Urinary bladder (tissue), 4 donors: ENCODE measurements around the gene DYNC2H1. TPM values are rescaled to one million over a fixed set of nuclear protein-coding genes. Genes with fewer than 3 reads are reported as not detected.

Experiments used
- DNase-seq: peaks from one replicate; pipeline ENCODE4 v3.0.0-alpha.2; 2015; ENCODE audit errors: extremely low spot score
- H3K27ac ChIP-seq: one replicate; pipeline ENCODE4 v1.5.1; 2013; ENCODE audit warnings: low read depth, mild to moderate bottlenecking, moderate library complexity
- H3K36me3 ChIP-seq: one replicate; pipeline ENCODE4 v1.6.1; 2013; ENCODE audit warnings: mild to moderate bottlenecking, moderate library complexity; ENCODE audit not compliant: insufficient read depth
- H3K4me1 ChIP-seq: one replicate; pipeline ENCODE4 v1.6.1; 2013; ENCODE audit warnings: mild to moderate bottlenecking, moderate library complexity; ENCODE audit not compliant: insufficient read depth
- H3K4me3 ChIP-seq: one replicate; pipeline ENCODE4 v1.5.1; 2013; ENCODE audit warnings: low read depth, low read length
- WGBS: extraction: QIAGEN DNeasy Blood & Tissue Kit; methylation state at CpG from one replicate; pipeline ENCODE4 v1.1.7; 2013; 5-methylcytosine and 5-hydroxymethylcytosine counted together
- polyA plus RNA-seq: library from polyadenylated mRNA; stranded (reverse); fragments of 200-250 nt; gene quantifications from one replicate; pipeline ENCODE4 v1.2.3, GENCODE V29; 2013
- total RNA-seq: library from RNA; depleted of rRNA; stranded (reverse); fragments of >200 nt; gene quantifications from one replicate; pipeline ENCODE4 v1.2.3, GENCODE V29; 2014
- donor health status: healthy with polysubstance abuse.
- donor health status: healthy.

The DYNC2H1 gene
- total and polyA plus RNA-seq, 2 donors: 12.8 to 91.8 TPM

DNA sequence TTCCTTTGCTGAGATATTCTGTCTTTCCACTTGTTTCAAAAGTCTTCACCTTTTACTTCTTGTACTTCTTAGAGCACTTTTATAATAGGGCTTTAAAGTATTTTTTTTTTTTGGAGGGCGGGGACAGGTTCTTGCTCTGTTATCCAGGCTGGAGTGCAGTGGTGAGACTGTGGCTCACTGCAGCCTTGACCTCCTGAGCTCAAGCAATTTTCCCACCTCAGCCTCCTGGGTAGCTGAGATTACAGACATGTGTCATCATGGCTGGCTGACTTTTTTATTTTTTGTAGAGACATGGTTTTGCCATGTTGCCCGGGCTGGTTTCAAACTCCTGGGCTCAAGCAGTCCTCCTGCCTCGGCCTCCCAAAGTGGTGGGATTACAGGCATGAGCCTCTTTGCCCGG lies 57.9 kb downstream of the DYNC2H1 start:
- 96% methylated on average over 4 of the region's 4 CpGs for WGBS
- no peak overlapping the region for H3K27ac ChIP-seq
- no peak overlapping the region for H3K4me3 ChIP-seq
- no peaks in the 10 kb centered on the region for H3K36me3 ChIP-seq
- H3K4me1 ChIP-seq: no peaks in the 10 kb centered on the region
- DNase-seq: no peak

GRCh38 chr11:103170865-103171264 lies 61.6 kb downstream of the DYNC2H1 start:
- H3K27ac ChIP-seq: no peak overlapping the region
- no peak for DNase-seq
- H3K36me3 ChIP-seq: no peaks in the 10 kb centered on the region
- no peaks in the 10 kb centered on the region for H3K4me1 ChIP-seq
- WGBS: 91% methylated on average over 4 of the region's 4 CpGs
- H3K4me3 ChIP-seq: no peak overlapping the region

GRCh38 chr11:103175461-103176129 lies 66.4 kb downstream of the DYNC2H1 start:
- Histone ChIP-seq H3K4me3 (no peak overlapping the region), H3K36me3 (no peaks in the 10 kb centered on the region), H3K27ac (no peak overlapping the region), H3K4me1 (no peaks in the 10 kb centered on the region)
- 86% methylated on average over 2 of the region's 2 CpGs for WGBS
- DNase-seq: no peak

DNA sequence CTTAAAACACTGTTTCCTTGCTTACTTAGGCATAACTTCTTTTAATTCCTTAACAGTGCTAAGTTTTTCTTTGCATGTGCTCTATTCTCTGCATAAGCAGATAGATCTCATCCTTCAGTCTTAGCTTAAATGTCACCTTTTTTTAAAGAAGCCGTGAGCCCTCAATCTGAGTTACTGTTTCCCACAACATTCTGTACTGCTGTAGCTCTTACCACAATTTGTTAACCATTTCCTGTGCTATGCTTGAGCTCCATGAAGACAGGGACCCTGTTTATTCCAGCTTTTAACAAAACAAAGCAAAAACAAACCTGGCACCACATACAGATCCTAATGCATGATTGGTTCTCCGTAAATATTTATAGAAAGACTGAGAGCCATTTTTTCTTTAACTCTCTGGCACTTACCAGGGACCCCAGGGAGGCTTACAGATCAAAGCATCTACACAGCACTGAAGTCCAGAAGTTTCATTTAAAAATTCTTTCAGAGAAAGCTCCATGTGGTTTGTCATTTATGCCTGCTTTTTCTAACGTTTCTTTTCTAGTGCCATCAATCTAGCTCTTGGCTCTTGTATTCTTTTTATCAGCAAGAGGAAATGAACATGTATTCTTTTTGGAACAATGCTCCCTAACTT lies 74.9 kb downstream of the DYNC2H1 start:
- H3K27ac ChIP-seq: no peak overlapping the region
- H3K4me1 ChIP-seq: no peaks in the 10 kb centered on the region
- 29% methylated on average over 3 of the region's 3 CpGs for whole genome bisulfite sequencing
- H3K4me3 ChIP-seq: no peak overlapping the region
- peaks cover 2% of the 10 kb centered on the region for H3K36me3 ChIP-seq
- DNase-seq: no peak

- H3K36me3 ChIP-seq: peaks cover 4% of the 10 kb centered on the region
- no peak overlapping the region for H3K27ac ChIP-seq
- no peak overlapping the region for H3K4me3 ChIP-seq
- H3K4me1 ChIP-seq: no peaks in the 10 kb centered on the region
- 49% methylated on average over 3 of the region's 3 CpGs for WGBS
- no peak for DNase-seq
Measured at GRCh38 chr11:103202048-103202651, 92.9 kb downstream of the DYNC2H1 start.

GRCh38 chr11:103210543-103210942 lies 101.3 kb downstream of the DYNC2H1 start:
- Histone ChIP-seq H3K4me1 (no peaks in the 10 kb centered on the region), H3K27ac (no peak overlapping the region), H3K4me3 (no peak overlapping the region), H3K36me3 (peaks cover 1% of the 10 kb centered on the region)
- no peak for DNase-seq
- 90% methylated on average over 1 of the region's 1 CpG for WGBS

DNA sequence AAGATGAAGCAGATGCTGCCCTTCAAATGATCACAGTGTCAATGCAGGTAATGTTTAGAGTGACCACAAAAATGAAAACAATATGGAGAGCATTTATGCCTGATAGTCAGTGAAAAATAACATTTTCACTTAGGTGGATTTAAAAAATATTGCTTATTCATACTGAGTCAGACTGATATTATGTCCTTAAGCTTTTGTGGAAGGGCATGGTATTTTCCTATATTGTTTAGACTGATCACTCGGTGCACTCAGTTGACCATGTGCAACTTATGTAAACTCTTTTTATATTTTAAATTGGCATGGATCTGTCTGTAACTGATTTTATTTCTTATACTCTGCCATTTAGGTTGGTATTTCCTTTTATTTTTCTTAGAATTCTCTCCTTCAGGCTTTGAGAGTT lies 106.6 kb downstream of the DYNC2H1 start:
- Histone ChIP-seq H3K27ac (no peak overlapping the region), H3K4me1 (no peaks in the 10 kb centered on the region), H3K4me3 (no peak overlapping the region), H3K36me3 (no peaks in the 10 kb centered on the region)
- no peak for DNase-seq
- 96% methylated on average over 1 of the region's 1 CpG for WGBS

GRCh38 chr11:103220133-103220532 lies 110.9 kb downstream of the DYNC2H1 start:
- 87% methylated on average over 1 of the region's 1 CpG for WGBS
- H3K4me3 ChIP-seq: no peak overlapping the region
- no peak for DNase-seq

GRCh38 chr11:103222806-103223205 lies 113.6 kb downstream of the DYNC2H1 start:
- 31% methylated on average over 3 of the region's 3 CpGs for WGBS
- Histone ChIP-seq H3K4me1 (no peaks in the 10 kb centered on the region), H3K4me3 (no peak overlapping the region), H3K36me3 (no peaks in the 10 kb centered on the region), H3K27ac (no peak overlapping the region)
- DNase-seq: no peak

More at GRCh38 chr11:103220133-103220532, 110.9 kb downstream of the DYNC2H1 start:
- Histone ChIP-seq H3K27ac (no peak overlapping the region), H3K4me1 (no peaks in the 10 kb centered on the region), H3K36me3 (no peaks in the 10 kb centered on the region)

DNA sequence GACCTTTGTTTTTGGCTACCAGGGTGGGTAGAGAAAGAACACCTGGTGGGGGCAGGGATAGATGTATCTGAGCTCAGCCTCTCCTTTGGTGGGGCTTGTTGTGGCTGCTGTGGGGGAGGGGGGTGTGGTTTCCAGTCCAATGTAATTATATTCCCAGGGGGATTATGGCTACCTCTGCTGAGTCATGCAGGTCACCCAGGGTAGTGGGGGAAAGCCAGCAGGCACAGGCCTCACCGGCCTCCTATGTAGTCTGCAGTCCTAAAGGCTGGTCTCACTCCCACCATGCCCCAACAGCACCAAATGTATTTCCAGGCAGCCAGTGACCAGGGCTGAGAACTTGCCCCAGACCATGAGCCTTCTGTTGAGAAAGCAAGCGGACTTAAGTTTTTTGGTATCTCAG lies 119.6 kb downstream of the DYNC2H1 start:
- no peaks in the 10 kb centered on the region for H3K4me1 ChIP-seq
- WGBS: 96% methylated on average over 2 of the region's 2 CpGs

DNA sequence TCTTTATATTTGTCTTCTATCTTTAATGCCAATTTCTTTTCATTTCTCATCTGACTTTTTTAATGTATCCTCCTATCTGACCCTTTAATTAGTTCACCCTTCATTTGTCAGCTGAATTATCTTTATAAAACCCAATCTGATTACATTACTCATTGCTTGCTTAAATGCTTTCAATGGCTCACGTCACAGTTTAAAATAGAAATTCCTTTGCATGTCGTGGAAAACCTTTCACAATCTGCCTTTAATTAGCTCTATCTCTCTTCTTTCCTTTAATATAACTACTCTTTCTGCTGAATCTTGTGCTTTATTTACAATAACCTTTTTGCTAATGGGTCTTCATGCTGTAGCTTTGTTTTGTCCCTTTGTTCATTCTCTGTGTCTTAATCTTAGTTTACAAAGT lies 125.7 kb downstream of the DYNC2H1 start:
- no peaks in the 10 kb centered on the region for H3K4me1 ChIP-seq

More for the DNA sequence above, 119.6 kb downstream of the DYNC2H1 start:
- H3K4me3 ChIP-seq: no peak overlapping the region
- no peaks in the 10 kb centered on the region for H3K36me3 ChIP-seq
- H3K27ac ChIP-seq: no peak overlapping the region
- DNase-seq: no peak

DNA sequence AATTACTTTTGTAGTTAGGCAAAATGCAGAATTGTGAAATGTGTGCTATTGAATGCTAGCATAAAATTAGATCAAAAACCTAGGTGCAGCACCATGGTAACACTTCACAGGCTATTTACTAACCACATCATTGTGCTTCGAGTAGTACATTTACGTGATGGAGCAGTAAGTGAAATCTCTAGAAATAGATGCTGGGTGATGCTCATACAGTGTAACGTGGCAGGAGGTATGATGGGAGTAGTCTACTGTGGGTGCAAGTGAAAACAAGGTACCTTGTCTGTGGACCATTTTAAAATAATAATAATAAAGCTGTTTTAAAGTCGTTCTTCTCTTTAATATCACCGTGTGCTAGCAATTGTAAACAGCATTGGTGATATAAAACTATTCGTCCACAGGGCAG lies 132.3 kb downstream of the DYNC2H1 start:
- H3K36me3 ChIP-seq: peaks cover 2% of the 10 kb centered on the region
- H3K4me3 ChIP-seq: no peak overlapping the region
- no peak overlapping the region for H3K27ac ChIP-seq
- no peaks in the 10 kb centered on the region for H3K4me1 ChIP-seq
- WGBS: 88% methylated on average over 6 of the region's 6 CpGs
- DNase-seq: no peak

More for the DNA sequence above, 125.7 kb downstream of the DYNC2H1 start:
- Histone ChIP-seq H3K36me3 (no peaks in the 10 kb centered on the region), H3K4me3 (no peak overlapping the region), H3K27ac (no peak overlapping the region)
- 31% methylated on average over 2 of the region's 2 CpGs for WGBS
- no peak for DNase-seq

- no peak for DNase-seq
- Histone ChIP-seq H3K4me1 (no peaks in the 10 kb centered on the region), H3K4me3 (no peak overlapping the region), H3K36me3 (no peaks in the 10 kb centered on the region), H3K27ac (no peak overlapping the region)
Measured at GRCh38 chr11:103254123-103254522, 144.9 kb downstream of the DYNC2H1 start.

DNA sequence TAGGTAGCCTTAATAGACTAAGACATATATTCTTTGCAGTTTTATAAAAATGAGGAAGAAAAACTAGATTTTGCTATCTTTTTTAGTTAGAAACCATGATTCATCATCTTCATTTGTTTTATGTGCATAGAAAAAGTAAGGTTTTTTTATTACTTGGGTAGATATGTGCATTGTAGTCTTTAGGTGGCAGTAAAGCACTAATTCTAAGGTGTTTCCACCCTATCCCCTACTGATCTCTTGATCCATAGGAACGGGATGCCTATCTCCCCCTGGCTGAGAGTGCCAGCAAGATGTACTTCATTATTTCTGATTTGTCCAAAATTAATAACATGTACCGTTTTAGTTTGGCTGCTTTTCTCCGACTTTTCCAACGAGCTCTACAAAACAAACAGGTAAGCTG lies 148.1 kb downstream of the DYNC2H1 start:
- DNase-seq: no peak
- no peaks in the 10 kb centered on the region for H3K36me3 ChIP-seq
- 69% methylated on average over 4 of the region's 4 CpGs for WGBS

More for the DNA sequence above, 148.1 kb downstream of the DYNC2H1 start:
- no peak overlapping the region for H3K27ac ChIP-seq
- H3K4me1 ChIP-seq: no peaks in the 10 kb centered on the region
- no peak overlapping the region for H3K4me3 ChIP-seq
